Transverse colon (tissue), 3 donors: ENCODE measurements around the gene SVOP.

Experiments
- CTCF ChIP-seq, 5 experiments: fragments of 200-600 bp in 3 of 5; fragments of 450-650 bp in 2 of 5; sonication (generic) in 3 of 5; IDR thresholded peaks; 1 replicate in 2 of 5; 2 replicates in 3 of 5; pipeline ENCODE4 v1.5.1; 2016 to 2017; ENCODE audit warnings: antibody characterized with exemption in 5 of 5, inconsistent platforms in 3 of 5, mild to moderate bottlenecking in 2 of 5, moderate library complexity in 1 of 5
- EP300 ChIP-seq: sonication (generic); formaldehyde crosslinking; IDR thresholded peaks from one replicate; pipeline ENCODE4 v1.6.1; 2017; ENCODE audit warnings: antibody characterized with exemption, low read depth
- POLR2A ChIP-seq: fragments of 450-650 bp; IDR thresholded peaks from one replicate; pipeline ENCODE4 v1.6.1; 2016; ENCODE audit warnings: antibody characterized with exemption, mild to moderate bottlenecking, moderate library complexity

DNA sequence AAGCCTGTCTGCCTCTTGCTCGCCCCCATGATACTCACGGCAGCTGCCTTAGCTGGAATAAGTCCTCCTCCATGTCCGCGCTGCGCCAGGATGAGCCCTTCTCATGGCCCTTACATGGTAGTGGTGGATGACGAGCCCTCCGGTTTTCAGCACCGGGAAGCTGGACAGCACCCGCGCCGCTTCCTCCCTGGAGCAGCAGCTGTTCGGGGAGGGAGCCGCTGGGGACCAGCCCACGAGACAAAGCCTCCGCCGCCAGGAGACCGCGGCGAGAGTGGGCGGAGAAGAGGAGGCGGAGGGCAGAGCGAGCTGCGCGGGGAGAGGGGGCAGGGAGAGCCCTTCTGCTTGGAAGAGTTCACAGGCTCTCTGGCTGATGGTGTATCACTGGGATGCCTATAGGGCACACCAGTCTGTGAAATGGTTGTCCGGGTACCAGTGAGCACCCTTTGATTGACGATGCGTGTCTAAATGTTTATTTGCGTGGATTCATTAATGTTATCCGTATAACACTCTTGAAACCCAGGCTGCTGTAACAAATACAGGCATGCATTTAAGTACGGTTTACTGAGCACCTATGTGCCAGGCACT lies at the start of gene SVOP:
- no peak for TF ChIP-seq CTCF (IDR thresholded peaks at IDR 0.05)
- TF ChIP-seq EP300, result no peak
- TF ChIP-seq POLR2A, result no peak
